ENCODE data around the gene ATMIN.
A peak's percentile ranks its signal among the peaks of the same experiment; 100 is the strongest.

ATMIN gene, protein sequence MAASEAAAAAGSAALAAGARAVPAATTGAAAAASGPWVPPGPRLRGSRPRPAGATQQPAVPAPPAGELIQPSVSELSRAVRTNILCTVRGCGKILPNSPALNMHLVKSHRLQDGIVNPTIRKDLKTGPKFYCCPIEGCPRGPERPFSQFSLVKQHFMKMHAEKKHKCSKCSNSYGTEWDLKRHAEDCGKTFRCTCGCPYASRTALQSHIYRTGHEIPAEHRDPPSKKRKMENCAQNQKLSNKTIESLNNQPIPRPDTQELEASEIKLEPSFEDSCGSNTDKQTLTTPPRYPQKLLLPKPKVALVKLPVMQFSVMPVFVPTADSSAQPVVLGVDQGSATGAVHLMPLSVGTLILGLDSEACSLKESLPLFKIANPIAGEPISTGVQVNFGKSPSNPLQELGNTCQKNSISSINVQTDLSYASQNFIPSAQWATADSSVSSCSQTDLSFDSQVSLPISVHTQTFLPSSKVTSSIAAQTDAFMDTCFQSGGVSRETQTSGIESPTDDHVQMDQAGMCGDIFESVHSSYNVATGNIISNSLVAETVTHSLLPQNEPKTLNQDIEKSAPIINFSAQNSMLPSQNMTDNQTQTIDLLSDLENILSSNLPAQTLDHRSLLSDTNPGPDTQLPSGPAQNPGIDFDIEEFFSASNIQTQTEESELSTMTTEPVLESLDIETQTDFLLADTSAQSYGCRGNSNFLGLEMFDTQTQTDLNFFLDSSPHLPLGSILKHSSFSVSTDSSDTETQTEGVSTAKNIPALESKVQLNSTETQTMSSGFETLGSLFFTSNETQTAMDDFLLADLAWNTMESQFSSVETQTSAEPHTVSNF

DNA sequence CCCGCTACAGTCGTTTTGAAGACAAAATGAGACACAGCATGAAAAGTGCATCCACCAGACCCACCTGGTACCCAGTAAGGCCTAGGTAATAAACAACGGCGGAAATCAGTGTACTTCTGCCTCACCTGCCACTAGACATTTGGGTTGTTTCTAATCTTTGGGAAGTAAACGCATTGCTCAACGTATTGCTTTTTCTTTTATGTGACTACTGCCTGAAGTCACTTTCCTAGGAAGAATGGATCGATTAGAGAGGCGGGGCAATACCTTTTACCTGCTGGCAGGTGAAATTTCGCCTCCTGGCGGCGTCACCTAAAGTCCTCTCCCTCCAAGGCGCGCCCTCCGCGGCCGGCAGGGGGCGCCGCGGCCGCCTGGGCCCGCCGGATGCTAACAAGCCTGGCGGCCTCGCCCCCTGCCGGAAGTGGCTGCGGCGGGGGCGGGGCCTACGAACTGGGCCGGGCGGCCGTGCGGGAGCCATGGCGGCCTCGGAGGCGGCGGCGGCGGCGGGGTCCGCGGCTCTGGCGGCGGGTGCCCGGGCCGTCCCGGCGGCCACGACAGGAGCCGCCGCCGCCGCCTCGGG, at the start of gene ATMIN:
ATMIN (plus strand) TSS at position 445 of the 577 bp plus-strand sequence; CDS start at position 474, 29 bp downstream.
- peak; percentile 77 for DNase-seq (ENCODE audit: low read depth)

DNA sequence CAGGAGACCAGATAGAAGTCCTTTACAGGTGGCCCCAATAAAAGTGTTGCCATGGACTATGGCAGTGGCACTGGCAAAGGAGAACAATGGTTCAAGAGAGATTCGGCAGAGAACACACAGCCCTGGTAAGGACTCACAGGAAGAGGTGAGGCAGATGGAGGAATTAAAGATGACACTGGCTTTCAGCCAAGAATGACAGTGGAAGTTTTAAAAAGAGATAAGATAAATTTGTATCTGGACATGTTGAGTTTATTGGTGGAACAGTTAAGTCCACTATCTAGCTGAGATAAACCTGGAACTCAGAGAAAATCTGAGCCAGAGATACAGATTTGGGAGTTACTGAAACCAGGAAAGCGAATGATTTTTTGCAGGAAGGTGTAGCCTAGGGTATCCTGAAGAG, 49.1 kb upstream of the ATMIN start:
- no peak for DNase-seq (ENCODE audit: low read depth)

DNA sequence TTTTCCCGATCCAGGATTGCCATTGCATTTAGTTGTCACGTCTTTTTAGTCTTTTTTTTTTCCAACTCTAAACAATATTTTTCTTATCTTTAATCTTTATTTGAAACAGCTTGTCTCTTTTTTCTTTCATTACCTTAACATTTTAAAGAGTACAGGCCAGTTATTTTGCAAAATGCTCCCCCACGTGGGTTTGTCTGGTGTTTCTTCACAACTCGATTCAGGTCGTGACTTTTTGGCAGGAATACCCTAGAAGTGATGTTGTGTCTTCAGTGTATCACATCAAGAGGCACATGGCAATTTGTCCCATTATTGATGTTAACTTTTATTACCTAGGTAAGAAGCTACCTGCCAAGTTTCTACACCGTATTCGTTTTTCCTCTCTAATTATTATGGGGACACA, 46.9 kb upstream of the ATMIN start:
- DNase-seq (ENCODE audit: low read depth) = no peak

DNA sequence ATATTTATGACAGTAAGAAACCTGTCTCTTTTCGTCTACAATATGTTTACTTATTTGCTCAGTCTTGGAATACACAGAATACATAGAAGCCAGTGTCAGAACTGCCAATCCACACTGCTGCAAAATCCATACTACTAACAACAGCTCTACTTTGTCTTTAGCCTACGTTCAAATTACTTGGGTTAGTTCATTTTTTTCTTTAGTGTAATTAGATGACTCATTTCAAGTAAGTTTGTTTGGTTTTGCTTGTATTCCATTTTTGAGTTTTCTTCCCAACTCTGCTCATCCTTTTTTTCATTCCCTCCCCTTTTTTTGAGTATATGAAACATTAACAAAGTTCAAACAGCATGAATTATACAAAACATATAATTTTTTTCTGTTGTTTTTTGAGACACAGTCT, 45.8 kb upstream of the ATMIN start:
- DNase-seq (ENCODE audit: low read depth) = no peak

DNA sequence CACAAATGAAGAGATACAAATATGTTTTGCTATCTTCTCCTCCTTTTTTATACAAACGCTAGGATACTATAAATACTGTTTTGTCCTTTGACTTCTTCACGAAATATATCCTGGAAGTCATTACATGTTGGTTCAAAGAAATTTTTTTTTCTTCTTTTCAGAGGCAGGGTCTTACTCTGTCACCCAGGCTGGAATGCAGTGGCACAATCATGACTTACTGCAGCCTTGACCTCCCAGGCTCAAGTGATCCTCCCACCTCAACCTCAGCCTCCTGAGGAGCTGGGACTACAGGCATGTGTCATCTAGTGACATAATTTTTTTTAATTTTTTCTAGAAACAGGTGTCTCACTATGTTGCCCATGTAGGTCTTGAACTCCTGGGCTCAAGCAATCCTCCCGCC, 45.1 kb upstream of the ATMIN start:
- DNase-seq (ENCODE audit: low read depth) = no peak

DNA sequence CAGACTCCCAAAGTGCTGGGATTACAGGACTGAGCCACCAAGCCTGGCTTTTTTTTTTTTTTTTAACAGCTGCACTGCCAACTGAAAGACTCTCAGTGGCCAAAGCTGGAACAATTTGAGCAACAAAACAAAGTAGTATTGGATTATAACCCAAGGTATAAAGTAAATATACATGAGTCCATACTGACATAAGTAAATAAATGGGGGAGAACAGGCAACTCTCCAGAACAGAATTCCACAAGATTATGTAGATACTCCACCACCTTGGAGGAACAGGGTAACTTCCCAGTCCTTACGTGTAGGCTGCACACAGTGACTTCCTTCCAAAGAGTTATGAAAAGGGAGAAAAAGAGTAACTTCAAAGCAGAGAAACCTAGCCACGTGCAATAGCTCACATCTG, 44.7 kb upstream of the ATMIN start:
- no peak for DNase-seq (ENCODE audit: low read depth)

DNA sequence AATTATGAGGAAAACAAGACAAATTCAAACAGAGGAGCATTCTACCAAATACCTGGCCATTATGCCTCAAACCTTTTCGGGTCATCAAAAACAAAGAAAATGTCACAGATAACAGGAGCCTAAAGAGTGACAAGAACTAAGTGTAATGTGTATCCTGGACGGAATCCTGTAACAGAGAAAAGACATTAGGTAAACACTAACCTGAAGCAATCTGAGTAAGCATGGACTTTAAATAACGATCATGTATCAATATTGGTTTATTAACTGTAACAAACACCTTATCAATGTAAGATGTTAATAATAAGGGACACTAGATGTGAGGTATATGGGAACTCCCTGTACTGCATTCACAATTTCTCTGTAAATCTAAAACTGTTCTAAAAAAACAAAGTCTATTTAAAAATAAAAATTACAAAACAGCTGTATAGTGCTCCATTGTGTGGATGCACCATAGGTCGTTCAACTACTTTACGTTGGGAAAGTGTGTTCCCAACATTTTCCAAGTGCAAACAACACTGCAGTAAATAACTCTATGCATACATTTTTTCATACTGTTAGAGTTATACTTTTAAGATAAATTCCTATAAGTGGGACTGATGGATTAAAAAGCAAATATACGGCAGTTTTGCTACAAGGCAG, 43.7 kb upstream of the ATMIN start:
- DNase-seq (ENCODE audit: low read depth) = no peak

DNA sequence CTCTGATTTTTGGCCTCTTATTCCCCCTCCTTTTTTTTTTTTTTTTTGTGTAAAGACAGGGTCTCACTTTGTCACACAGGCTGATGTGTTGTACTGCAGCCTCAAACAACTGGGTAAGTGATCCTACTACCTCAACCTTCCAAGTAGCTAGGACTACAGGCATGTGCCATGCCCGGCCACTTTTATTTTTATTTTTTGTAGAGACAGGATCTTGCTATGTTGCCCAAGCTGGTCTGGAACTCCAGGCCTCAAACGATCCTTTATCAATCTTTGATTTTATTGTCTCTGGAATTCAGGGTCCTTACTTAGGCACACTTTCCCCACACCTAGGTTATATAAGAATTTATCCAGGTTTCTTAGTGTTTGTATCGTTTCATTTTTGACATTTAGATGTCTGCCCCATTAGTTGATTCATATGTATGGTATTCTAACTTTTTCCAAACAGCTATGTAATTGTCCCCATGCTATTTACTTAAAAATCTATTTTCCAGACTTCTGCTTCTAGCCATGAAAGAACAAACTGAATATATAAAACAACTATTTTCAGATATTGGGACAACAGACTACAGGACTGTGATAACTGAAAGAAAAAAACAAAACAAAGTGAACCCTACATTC, 42.9 kb upstream of the ATMIN start:
- no peak for DNase-seq (ENCODE audit: low read depth)

DNA sequence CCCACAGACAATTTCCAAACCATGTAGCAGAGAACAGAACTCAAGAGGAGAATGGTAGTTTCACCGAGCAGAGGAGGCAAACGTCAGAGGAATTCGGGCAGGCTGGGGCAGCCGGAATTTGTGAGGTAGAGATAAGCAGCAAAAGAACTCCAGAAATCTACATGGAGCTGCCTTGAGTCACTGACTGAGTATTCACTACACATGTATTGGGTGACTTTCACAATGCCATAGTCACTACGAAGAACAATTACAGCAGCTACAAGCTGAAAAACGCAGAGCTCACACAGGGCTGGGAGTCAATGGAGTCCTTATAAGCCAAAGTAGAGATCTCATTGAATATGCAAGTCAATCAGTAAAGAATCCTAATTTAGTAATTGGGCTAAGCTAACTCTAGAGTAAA, 42.3 kb upstream of the ATMIN start:
- DNase-seq (ENCODE audit: low read depth) = no peak

DNA sequence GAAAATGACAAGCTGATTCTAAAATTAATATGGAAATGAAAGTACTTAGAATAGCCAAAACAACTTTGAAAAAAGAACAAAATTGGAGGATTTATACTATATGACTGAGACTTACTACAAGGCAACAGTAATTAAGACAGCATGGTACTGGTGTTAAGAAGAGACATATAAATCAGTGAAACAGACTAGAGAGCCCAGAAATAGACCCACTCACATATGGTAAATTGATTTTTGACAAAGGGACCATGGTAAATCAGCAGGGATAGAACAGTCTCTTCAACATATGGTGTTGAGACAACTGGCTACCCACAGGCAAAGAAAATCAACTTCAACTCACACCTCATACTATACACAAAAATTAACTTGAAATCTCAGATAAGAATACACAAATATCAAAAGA, 41.8 kb upstream of the ATMIN start:
- no peak for DNase-seq (ENCODE audit: low read depth)

DNA sequence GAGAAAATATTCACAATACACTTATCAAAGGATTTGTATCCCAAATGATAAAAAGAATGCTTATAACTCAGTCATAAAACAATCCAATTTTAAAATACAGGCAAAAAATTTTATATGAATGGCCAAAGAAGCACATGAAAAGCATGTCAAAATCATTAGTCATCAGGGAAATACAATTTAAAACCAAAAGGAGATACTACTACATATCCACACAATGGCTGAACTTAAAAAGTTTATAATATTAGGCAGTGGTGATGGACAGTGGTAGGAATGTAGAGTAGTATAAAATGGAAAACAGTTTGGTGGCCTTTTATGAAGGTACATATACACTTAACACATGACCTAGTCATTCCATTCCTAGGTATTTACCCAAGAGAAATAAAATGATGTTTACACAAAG, 41.2 kb upstream of the ATMIN start:
- DNase-seq (ENCODE audit: low read depth) = no peak

DNA sequence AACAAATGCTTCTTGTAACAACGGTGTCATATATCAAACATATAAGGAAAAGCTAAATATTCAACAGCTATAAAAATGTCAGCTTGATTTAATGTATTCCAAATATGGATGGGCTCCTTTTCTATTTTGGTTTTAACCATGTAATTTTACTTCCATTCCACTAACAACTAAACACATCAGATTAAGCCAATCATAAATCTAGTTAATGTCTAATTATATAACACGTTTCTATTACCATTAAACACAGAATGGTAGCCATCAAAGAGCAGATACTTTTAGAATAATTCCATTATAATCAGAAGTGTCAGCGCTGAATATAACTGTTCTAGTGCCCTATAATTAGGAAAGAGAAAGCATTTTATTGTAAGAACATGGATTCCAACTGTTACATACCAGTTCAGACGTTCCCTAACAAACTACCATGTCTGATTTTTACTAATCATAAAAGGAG, 38.9 kb upstream of the ATMIN start:
- DNase-seq (ENCODE audit: low read depth) = no peak

DNA sequence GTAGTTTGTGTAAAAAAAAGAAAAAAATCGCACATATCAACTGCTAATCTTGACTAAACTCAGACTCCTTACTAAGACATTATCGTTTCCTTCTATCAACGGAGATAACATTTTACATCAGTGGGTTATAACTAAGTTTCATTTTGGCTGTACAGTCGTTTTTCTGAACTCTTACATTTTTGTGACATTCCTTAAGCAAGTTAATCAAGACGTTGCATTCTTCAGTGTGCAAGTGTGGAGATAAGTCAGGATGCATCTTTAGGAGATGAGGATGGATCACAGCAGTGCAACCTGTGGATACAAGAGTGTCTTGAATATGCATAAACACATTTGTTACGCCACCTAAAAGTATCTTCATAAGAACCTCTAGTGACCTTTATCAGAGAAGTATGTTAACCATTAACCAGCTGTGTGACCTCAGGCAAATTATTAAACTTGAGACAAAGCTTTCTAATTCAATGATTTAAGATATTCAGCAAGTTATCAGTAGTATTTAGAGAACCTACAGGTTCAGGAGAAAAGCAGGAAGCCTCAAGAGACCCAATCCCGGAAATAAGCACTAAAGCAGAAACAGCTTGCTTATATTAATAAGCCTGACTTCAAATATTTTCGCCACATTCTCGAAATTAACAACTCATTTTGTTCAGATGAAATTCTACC, 38.4 kb upstream of the ATMIN start:
- DNase-seq (ENCODE audit: low read depth) = no peak

DNA sequence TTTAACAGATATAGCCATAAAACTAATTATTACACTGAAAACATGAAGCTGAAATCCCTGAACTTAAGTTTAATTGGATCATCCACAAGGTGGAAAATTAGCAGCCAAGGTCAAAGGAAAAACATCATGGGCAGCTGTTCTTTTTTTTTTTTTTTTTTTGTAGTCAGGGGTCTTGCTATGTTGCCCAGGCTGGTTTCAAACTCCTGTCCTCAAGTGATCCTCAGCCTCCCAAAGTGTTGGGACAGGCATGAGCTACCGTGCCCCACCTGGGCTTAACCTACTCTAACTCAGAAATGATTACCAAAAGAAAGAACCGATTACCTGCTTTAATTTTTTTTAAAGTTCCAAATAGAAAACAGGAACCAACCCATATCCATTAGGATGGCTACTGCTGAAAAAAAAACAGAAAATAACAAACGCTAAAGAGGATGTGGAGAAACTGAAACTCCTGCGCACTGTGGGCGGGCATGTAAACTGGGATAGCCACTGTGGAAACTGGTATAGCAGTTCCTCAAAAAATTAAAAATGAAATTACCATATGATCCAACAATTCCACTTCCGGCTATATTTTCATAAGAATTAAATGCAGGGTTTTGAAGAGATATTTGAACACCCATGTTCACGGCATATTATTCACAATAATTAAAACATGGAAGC, 37.5 kb upstream of the ATMIN start:
- DNase-seq (ENCODE audit: low read depth) = no peak

DNA sequence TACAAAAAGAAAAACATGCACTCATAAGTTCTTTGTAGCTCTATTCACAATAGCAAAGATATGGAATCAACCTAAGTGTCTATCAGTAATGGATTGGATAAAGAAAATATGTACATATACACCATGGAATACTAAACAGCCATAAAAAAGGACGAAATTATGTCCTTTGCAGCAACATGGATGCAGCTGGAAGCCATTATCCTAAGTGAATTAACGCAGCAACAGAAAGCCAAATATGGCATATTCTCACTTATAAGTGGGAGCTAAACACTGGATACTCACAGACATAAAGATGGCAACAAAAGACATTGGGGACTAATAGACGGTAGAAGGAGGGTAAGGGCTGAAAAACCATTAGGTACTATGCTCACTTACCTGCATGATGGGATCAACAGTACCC, 34.8 kb upstream of the ATMIN start:
- no peak for DNase-seq (ENCODE audit: low read depth)

DNA sequence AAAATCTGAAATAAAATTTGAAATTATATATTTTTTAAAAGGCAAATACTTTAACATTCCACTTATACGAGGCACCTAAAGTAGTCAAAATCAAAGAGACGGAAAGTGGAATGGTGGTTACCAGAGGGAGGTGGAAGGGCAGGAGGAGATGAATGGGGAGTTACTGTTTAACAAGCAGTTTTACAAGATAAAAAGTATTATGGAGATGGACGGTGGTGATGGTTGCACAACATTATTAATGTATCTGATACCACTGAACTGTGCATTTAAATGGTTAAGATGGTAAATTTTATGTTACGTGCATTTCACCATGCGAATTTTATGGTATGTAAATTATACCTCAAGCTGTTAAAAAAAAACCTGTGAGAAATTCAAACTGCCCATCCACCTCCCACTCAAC, 34.3 kb upstream of the ATMIN start:
- DNase-seq (ENCODE audit: low read depth) = no peak

DNA sequence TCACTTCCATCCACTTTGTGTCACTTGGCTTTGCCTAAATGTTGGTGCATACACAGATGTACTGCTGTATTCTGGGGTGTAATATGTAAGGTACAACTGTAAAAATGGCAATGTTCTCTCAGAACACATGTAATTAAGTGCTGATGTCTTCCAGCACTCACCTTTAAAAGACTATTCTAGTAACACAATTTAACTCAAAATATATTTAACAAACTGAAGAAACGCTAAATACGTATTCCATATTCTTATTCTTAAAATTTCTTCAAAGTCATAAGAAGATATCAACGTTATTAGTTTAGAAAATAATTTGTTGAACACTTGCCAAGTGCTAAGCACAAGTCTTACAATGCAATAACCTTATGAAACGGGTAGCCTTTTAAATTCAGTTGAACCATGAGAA, 32.6 kb upstream of the ATMIN start:
- no peak for DNase-seq (ENCODE audit: low read depth)

DNA sequence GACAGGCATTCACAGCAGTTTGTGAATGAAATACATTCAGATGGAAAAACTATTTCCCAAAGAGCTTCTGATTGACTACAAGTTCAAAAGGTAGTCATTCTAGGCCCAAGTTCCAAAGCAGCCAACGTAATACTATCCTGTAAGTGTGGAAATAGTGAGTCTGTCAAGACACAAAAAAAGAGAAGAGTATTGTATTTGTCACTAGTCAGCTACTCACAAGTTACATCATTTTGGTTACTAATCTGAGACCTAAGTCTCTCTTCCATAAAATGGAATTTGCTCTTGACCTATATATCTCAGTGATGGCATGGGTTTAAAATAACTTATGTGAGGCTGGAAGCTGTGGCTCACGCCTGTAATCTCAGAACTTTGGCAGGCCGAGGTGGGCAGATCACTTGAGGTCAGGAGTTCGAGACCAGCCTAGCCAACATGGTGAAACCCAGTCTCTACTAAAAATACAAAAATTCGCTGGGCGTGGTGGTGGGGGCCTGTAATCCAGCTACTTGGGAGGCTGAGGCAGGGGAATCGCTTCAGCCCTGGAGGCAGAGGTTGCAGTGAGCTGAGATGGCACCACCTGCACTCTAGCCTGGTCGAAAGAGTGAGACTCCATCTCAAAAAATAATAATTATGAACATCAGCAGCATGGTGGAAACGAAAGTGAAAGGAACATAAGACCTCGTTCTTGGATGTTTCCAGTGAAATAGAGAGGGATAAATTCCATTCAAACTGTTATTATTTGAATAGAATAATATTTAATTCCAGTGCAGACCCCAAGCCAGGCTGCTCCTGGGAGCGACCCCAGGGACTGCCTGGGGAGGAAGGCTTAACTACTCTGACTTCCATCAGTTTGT, 31.8 kb upstream of the ATMIN start:
- DNase-seq (ENCODE audit: low read depth) = no peak

DNA sequence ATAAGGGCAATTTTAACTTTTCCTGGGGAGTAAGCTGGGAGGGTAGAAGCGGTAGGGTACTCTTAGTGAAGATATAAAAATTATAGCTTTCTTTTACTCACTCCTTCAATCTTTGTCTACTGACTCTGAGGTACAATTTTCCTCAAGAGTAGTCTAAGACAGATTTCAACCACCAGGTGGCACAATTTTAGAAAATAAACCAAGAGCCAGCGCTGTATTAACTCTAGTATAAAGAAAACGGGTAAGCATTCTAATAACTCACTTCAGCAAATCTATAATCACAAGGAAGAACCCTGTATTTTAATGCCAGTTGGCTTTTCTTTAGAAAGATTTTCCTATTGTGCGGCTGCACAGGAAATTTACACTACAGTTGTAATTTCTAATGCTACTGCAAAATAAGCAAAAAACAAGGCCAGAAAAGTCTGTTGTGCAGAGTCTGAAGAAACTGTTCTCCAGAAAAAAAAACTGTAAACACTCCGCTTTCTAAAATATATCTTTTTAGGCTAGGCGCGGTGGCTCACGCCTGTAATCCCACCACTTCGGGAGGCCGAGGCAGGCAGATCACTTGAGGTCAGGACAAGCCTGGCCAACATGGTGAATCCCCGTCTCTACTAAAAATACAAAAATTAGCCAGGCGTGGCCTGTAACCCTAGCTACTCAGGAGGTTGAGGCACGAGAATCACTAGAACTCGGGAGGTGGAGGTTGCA, 30.8 kb upstream of the ATMIN start:
- DNase-seq (ENCODE audit: low read depth) = no peak

Data from T-helper 22 cell (primary cell).